Measurements from ENCODE around the gene PRDM10.

PRDM10 gene

DNA sequence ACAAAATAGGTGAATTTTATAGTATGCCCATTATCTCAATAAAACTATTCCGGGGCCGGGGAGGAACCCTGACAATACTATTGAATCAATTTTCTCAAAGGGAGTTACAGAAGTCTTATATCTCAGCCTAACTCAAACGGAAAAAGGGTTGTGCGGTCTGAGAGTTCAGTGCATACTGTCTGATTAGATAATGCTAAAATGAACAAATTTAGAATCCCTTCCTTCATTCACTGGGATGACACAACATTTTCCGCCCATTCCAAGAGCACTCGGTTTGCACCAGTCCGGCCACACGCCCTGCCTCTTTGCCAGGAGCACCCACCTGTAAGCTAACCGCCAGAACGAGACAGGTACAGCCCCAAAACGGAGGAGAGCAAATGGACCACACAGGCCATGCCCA is 57.3 kb downstream of the PRDM10 start:
- DNase-seq (ENCODE audit: low read depth): no peak

DNA sequence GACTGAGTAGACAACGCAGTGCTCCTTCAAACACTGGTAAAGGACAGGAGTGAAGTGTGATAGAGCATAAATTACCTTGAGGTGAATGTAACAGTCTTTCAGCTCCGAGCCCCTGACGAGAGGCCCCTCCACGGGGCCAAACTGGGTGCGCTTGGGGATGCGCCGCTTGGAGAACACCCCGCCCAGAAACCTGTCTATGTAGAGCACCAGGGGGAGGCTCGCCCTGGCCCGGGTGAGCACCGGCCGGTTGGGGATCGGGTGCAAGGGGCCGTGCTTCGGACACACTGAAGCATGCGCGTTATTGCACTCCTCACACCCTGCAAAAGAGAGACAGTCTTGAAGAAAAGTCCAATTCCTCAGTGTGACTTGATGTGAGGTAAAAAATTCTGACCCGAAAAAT is 57.9 kb downstream of the PRDM10 start:
- DNase-seq (ENCODE audit: low read depth): no peak

- no peak for DNase-seq (ENCODE audit: low read depth)
Measured at GRCh38 chr11:129943036-129943435, 59.6 kb downstream of the PRDM10 start.

- DNase-seq (ENCODE audit: low read depth): no peak
Measured at GRCh38 chr11:129939510-129939909, 63.1 kb downstream of the PRDM10 start.

- DNase-seq (ENCODE audit: low read depth): no peak
Measured at GRCh38 chr11:129938764-129939163, 63.9 kb downstream of the PRDM10 start.

GRCh38 chr11:129937592-129938238 is 64.9 kb downstream of the PRDM10 start:
- DNase-seq (ENCODE audit: low read depth): no peak

- DNase-seq (ENCODE audit: low read depth): no peak
Measured at GRCh38 chr11:129935723-129936122, 66.9 kb downstream of the PRDM10 start.

DNA sequence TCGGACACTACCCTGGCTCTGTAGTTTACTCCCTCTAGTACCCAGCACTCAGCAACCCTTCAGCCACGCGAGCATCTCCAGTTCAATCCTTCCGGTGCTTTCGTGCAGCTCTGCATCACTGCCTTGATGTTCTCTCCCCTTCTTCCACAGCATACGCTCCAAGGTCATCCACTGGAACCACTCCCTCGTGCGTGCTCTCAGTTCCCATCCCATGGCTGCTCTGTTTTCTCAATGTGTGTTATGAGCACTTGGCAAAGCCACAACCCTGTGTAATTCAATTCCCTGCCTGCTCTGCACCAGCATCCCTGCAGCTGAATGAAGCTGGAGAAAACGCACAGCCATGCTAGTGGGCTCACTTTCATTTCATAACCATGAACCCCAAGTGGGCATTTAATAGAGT is 68.7 kb downstream of the PRDM10 start:
- DNase-seq (ENCODE audit: low read depth): no peak

- no peak for DNase-seq (ENCODE audit: low read depth)
Measured at GRCh38 chr11:129933262-129933661, 69.4 kb downstream of the PRDM10 start.

DNA sequence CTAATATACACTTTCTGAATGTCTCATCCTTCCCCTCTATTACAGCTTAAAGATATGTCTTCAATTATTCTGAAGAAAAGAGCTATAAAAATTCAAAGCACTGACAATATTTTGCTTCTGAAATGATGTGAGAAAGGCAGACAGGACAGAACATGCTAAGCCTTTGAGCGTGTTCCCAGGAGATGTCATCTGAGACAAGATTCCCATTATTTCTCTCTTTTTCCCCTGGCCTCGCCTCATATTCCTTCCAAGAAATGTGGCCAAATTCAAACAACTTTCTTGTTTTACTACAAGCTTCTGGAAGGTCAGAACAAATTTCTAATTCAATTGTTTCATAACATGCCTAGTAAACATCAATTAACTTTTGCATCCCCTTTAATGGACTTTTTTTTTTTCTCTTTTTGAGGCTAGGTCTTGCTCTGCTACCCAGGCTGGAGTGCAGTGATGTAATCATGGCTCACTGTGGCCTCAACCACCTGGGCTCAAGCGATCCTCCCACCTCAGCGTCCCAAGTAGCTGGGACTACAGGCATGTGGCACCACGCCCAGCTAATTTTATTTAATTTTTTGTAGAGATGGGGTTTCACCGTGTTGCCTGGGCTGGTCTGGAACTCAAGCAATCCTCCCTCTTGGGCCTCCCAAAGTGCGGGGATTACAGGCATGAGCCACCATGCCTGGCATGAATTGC is 70.1 kb downstream of the PRDM10 start:
- no peak for DNase-seq (ENCODE audit: low read depth)

- DNase-seq (ENCODE audit: low read depth): no peak
Measured at GRCh38 chr11:129930743-129931142, 71.9 kb downstream of the PRDM10 start.

DNA sequence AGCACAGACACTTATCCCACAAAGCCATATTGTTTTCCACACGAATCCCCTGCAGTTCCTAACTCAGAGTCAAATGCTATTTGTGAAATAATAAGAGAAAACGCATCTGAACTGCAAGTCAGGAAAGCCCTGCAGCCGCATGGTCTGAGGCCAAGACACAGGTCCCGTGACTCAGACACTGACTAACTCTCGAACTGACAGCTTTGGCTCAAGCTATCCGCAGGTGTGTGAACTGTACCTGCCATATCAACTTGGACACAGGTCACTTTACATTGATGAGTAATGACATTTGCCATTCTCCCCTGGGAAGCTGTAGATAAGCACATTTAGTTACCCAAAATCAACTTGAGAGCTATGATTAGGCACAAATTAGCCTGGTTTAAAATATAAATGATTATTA is 72.3 kb downstream of the PRDM10 start:
- DNase-seq (ENCODE audit: low read depth): no peak

DNA sequence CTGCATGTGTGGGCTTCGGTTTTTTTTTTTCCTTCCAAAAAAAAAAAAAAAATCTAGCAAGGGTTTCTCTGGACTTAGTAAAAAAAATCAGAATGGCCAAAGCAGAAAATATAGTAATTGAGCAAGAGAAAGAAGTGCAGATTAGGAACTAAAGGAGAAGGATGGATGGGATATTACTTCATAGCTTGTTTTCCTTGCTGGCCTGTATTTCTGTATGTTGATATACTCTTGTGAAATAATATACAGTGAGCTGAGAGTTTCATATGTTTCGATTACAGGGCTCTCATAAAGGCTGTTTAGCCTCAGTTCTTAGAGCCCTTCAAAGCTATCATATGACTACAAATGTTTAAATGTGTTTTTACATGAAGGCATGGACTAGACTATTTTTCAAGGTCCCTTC is 72.9 kb downstream of the PRDM10 start:
- DNase-seq (ENCODE audit: low read depth): no peak

DNA sequence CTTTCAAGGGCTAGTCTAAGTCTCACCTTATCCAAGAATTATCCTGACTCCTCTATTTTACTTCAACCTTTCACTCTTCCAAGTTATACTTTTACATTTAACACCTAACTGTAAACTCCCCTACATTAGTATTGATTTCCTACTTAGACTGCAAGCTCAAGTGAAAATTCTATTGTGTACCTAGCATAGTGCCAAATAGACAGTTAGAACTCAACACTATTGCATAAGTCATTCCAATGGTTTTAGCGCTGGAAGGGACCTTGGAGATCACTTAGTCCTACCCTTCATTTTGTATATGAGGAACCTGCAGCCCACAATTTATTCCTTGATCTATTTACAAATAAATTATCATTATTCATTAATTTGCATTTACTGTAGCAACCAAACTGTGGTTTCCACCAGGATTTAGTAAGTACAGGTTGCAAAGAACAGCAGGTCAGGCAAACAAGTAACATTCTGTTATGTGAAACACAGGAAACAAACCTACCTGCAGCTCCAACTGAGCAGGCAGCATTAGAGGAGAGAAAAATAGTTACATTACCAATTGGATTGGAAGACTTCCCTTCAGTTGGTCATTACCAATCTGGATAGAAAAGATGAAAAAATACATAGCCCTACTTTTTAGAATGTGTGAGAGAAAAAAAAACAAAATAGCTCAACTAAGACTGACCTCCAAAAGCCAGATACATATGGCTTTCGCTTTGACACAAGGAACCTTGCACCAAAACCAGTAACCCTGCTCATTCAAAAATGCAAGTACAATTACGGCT is 73.5 kb downstream of the PRDM10 start:
- no peak for DNase-seq (ENCODE audit: low read depth)

- DNase-seq (ENCODE audit: low read depth): no peak
Measured at GRCh38 chr11:129922674-129923073, 80.0 kb downstream of the PRDM10 start.

- no peak for DNase-seq (ENCODE audit: low read depth)
Measured at GRCh38 chr11:129918361-129918760, 84.3 kb downstream of the PRDM10 start.

DNA sequence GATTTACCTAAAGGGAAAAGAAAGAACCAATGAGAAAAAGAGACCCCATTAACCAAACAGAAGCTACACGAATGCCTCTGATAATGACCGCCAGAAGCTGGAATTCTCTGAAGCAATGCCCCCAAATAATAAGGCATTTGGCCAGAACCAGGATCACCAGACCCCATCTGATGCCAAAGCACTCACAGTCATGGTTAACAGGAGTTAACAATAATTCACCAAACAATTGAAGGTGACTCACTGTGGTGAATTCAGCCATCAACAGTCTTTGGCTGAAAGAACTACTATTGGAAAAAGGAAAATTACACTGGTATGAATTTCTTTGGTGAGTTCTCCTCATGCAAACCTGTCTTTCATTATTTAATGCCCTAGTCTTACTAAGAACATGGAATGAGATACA is 85.4 kb downstream of the PRDM10 start:
- DNase-seq (ENCODE audit: low read depth): no peak

DNA sequence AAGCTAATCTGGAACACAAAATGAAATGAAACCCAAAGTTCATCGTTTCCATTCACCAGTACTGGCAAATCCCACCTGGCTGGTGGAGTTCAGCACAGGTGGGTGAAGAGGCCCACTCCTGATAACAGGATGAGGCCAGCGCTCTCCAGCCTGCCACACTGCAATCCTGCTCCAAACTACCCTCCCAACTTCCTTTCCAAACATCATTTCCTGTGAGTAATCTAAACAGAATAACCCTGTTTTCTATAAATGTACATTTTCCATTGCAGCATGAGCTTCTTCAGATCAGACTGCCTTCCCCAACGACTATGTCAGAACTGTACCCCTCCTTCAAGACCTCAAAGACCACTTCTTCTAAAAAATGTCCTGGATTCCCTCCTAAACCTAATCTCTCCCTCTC is 91.3 kb downstream of the PRDM10 start:
- DNase-seq (ENCODE audit: low read depth): no peak

- DNase-seq (ENCODE audit: low read depth): no peak
Measured at GRCh38 chr11:129910360-129910759, 92.3 kb downstream of the PRDM10 start.

GRCh38 chr11:129905402-129905801 is 97.2 kb downstream of the PRDM10 start:
- DNase-seq (ENCODE audit: low read depth): no peak

GRCh38 chr11:129896062-129896461 is 106.6 kb downstream of the PRDM10 start:
- DNase-seq (ENCODE audit: low read depth): no peak

DNA sequence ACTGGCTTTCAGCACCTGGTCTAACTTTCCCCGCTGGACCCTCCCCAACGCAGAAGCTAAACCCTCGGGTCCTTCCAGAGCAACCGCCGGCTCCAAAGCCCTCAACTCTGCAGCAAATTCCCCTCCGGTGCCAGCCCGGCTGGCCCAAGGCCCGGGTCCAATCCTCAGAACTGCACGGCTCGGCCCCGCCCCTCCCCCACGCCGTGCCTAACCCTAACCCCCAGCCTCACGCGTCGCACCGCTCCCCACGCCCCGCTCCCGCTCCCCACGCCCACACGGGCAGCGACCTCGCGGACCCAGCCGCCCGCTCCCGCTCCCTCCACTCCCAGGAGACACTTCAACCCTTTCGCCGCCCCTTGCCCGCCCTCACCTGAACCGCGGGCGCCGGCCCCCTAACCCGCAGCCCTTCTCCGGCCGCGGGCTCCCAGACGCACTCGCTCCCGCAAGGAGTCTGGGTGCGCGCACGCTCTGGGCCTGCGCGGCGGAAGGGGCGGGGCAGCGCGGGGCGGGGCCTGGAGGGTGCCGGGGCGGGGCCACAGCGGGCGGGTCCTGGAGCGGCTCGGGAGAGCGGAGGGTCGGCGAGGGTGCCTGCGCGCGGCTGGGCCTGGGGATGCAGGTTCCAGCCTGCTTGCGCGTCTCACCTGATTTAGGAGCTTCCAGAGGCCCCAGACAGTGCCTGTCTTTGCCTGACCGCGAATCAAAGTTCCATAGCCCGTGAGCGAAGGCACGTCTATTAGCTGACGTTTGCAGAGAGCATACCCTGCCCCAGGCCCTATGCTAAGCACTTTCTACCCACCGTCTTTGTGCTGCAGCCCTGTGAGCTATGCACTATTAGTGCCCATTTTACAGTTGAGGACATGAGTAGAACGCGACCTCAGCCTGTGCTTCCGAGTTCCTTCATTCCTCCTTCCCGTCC is 107.3 kb downstream of the PRDM10 start, which contains the start of gene NFRKB:
TSS of gene NFRKB (minus strand) at position 453 of the 916 bp plus-strand sequence. CDS start 2,729 bp downstream, outside the sequence.
- DNase-seq (ENCODE audit: low read depth): peak; percentile 76

Data from stimulated activated CD8-positive, alpha-beta memory T cell treated with anti-CD3 and anti-CD28 coated beads, Interleukin-12 subunit alpha, Interleukin-12 subunit beta, amount 100 ng/mL, for 1 hour (primary cell).